NCI-H524 (cell line): ENCODE measurements around the gene DISP2.

Experiments
- DNase-seq, 2 experiments: peaks; one replicate each; lab custom pipeline; 2025; lab: John Stamatoyannopoulos, UW

The DISP2 gene

DNA sequence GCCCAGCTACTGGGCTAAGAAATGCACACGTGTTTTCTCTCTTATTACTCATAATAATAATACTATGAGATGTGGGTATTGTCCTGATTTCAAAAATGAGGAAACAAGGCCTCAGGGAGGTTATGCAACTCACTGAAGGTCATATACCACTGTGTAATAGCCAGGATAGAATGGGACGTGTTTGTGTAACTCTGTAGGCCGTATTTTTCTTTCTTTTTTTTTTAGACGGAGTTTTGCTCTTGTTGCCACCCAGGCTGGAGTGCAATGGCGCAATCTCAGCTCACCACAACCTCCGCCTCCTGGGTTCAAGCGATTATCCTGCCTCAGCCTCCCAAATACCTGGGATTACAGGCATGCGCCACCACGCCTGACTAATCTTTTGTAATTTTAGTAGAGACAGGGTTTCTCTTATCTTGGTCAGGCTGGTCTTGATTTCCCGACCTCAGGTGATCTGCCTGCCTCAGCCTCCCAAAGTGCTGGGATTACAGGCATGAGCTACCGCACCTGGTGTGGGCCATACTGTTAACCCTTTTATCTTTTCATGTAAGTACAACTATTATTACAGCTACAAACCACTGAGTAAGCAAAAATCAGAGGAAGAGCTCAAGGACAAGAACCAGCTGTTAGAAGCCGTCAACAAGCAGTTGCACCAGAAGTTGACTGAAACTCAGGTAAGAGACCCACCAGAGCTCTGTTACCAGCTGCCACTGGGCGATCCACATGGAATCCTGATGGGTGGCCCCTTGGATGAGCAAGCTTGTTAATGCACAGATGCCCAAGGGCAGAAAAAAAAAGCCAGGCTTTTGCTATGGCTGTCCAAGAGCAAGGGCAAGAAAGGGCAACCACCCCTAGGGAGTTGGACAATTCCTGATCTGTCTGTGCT is 31.2 kb downstream of the DISP2 start:
- DNase-seq = no peak

GRCh38 chr15:40389824-40390595 is 32.0 kb downstream of the DISP2 start:
- no peak for DNase-seq

DNA sequence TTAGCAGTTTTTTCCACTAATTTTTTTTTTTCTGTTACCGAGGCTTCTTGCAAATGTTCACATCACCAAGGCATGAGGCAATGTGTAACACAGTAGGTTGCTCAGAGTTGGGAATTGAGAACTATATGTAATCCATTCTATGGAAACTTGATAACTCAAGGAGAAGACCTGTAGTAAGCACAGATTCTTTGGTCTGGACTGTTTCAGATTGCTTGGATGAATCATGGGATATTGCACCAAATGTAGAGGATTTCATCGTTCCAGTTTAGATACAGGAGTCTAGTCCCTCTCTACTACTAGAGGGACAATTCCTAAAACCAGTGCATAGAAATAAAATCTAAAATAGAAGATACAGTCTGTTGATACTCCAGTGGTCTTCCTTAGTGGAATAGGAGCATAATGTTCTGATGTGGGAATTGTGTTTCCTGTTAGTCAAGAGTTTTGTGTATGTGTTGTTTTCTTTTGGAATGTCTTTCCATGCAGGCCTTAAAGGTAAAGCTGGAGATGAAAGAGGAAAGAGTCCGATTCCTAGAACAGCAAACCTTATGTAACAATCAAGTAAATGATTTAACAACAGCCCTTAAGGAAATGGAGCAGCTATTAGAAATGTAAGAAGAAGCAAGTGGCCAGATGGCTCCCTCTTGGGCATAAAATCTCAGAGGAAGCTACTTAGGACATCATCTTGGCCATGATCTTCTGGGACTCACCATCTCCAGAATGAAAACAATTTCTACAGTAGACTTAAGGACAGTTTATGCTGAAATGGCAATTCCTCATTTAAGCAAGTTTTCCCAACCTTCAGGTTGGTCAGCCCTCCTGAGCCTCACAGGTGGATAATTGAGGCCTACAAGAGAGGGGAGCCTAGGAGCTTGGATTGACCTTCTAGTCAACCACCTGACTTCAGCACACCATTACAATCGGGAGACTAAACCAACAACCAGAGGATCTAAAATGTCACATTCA is 35.2 kb downstream of the DISP2 start:
- DNase-seq = no peak

DNA sequence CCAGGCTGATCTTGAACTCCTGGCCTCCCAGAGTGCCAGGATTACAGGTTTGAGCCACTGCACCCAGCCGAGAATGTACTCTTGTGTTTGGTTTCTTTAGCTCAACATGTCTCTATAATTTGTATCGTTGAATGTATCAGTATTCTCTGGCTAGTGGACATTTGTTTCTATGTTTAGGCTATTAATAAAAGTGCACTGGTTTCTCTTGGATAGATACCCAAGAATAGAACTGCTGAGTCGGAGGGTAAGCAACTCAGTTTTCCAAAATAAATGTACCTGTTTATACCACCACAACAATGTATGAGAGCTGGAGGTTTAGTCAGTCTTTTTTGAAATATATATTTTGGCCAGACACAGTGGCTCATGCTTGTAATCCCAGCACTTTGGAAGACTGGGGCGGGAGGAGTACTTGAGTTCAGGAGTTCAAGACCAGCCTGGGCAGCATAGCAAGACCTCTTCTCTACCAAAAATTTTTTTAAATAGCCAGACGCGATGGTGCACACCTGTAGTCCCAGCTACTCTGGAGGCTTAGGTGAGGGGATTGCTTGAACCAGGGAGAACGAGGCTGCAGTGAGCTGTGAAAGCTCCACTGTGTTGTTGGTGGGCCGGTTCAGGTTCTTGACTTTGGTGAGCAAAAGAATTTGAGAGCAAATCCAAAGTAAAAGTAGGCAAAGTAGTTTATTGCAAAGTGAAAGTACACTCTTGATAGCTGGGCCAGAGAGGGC is 39.8 kb downstream of the DISP2 start:
- DNase-seq = no peak

DNA sequence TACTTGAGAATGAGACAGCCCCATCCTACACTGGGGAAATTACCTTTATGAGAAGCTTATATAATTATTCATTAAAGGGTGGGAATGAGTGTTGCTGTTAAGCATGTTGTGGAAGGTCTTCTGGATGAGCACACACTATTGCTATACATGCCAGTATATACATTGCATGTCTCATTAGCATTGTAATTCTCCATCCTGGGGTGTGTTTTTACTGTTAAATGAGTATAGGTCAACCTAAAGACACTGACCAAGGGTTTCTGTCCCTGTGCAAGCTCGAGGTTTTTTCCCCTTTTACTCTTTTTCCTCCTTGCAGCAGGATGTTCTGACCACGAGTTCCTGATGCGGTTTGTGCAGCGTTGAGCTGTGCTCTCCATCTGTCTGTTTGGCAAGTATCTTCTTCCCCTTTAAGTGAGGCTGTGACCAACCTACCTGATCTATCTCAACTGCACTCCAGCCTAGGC is 40.4 kb downstream of the DISP2 start:
- DNase-seq = no peak

DNA sequence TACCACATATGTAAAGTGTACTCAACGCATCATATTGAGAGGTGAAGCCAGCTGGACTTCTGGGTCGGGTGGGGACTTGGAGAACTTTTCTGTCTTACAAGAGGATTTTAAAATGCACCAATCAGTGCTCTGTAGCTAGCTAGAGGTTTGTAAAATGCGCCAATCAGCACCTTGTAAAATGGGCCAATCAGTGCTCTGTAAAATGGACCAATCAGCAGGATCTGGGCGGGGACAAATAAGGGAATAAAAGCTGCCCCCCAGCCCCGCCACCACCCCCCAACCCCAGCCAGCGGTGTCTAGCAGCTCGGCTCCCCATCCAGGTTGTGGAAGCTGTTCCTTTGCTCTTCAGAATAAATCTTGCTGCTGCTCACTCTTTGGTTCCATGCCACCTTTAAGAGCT is 41.4 kb downstream of the DISP2 start:
- DNase-seq = no peak

- peak; percentile 95 to 98 for DNase-seq
Measured at GRCh38 chr15:40405501-40406381, 47.7 kb downstream of the DISP2 start, which contains the start of gene IVD. Gene IVD, plus strand, starts transcription at chr15:40405795. Its CDS starts 33 bp downstream, at chr15:40405828.

DNA sequence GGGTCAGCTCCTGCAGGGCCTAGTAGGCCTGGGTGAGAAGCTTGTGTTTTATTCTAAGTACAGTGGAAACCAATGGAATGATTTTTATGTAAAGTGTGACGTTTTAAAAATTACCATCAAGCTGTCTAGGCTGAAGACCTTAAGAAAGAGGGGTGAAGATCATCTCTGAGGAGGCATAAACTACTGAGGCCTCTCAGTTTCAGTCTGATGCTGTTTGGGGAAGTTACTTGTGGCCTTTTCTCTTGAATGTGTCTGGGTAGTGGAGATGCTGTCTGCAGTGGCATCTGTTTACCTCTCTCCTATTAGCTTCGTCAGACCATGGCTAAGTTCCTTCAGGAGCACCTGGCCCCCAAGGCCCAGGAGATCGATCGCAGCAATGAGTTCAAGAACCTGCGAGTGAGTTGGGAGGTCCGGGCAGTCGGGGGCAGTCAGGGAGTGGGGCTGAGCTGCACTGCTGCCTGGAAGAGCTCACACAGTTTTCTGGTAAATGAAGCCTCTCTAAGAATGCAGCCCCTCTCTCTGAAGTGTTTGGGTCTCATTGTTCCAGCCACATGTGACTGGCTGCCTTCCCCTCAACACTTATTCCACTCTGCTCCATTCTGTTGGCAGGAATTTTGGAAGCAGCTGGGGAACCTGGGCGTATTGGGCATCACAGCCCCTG is 49.4 kb downstream of the DISP2 start:
- DNase-seq = no peak

DNA sequence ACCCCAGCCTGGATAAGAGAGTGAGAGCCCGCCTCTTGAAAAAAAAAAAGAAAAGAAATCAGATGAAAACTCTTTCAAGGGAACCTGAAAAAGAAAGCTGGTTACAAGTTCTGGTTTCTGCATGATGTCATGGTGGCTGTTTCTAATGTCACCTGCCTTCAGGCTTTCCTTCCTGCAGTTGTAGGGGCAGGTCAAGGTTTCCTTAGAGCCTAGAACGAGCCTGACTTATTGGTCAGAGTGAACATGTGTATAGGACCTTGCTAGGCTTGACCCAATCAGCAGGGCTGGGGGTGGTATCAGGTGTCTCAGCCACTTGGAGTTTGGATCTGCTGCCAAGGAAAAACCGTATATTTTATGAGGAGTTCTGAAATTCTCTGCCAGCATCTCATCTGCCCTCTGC is 51.3 kb downstream of the DISP2 start:
- DNase-seq = no peak

GRCh38 chr15:40410476-40410875 is 52.5 kb downstream of the DISP2 start:
- DNase-seq = no peak

DNA sequence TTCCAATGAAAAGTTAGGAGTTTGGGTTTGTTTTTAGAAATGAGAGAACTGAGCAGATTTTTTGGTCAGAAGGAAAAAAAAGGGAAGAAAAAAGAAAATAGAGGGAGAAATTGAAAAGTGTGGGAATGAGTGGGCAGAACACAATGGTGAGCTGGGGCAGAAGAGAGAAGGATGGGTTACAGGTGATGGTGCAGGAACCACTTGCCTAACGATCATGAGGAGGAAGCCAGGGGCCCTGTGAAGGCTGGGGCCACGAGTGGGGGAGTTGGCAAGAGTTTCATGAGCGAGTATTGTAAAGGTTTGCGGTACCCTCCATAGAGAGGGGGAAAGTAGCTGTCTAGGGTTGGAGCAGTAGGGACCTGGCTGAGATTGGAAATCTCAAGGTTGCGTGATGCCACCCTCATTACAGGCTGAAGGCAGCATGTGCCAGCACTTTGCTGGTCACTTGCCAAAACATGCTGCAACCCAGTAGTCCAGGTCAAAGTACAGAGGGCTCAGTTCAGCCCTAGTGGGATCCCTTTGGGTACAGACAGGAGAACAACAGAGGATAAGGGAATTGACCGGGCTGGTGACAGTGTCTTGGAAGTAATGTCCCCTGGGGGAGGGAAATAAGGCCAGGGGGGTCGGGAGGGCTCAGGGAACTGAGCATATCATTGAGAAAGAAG is 54.2 kb downstream of the DISP2 start:
- DNase-seq = no peak

GRCh38 chr15:40413036-40413435 is 55.0 kb downstream of the DISP2 start:
- DNase-seq = no peak

DNA sequence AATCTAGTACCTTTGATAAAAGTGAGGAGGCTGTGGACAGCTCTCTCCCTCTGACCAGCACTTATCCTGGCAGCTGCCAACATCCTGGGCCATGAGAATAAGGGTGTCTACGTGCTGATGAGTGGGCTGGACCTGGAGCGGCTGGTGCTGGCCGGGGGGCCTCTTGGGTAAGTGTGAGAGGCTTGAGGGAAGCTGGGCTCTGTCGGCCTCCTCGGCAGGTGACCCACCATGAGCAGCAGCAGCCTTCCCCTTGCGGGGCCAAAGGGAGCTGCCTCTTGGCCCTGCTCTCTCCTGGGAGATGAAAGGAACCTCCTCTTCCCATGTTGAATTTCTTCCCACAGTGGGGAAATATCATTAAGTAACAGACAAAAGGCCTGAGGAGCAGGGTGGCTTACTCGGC is 56.8 kb downstream of the DISP2 start:
- DNase-seq = no peak

GRCh38 chr15:40415226-40415625 is 57.2 kb downstream of the DISP2 start:
- DNase-seq = no peak

DNA sequence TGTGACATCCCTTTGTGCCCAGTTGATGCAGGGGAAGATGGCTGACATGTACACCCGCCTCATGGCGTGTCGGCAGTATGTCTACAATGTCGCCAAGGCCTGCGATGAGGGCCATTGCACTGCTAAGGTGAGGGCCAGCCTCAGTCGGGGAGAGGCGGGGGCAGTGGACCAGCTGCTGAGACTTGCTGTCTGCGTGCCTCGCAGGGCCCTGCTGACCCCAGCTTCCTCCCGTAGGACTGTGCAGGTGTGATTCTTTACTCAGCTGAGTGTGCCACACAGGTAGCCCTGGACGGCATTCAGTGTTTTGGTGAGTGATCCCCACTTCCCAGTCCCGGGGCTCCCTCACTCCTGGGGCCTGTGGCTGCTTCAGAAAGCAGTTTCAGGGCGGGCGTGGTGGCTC is 58.0 kb downstream of the DISP2 start:
- DNase-seq = no peak

DNA sequence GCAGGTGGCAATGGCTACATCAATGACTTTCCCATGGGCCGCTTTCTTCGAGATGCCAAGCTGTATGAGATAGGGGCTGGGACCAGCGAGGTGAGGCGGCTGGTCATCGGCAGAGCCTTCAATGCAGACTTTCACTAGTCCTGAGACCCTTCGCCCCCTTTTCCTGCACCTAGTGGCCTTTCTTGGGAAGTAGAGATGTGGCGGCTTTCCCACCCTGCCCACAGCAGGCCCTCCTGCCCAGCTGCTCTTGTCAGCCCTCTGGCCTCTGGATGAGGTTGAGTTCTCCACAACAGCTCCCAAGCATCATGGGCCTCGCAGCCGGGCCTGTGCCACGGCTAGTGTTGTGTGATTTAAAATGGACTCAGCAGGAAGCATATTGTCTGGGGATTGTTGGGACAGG is 60.1 kb downstream of the DISP2 start:
- DNase-seq = no peak

DNA sequence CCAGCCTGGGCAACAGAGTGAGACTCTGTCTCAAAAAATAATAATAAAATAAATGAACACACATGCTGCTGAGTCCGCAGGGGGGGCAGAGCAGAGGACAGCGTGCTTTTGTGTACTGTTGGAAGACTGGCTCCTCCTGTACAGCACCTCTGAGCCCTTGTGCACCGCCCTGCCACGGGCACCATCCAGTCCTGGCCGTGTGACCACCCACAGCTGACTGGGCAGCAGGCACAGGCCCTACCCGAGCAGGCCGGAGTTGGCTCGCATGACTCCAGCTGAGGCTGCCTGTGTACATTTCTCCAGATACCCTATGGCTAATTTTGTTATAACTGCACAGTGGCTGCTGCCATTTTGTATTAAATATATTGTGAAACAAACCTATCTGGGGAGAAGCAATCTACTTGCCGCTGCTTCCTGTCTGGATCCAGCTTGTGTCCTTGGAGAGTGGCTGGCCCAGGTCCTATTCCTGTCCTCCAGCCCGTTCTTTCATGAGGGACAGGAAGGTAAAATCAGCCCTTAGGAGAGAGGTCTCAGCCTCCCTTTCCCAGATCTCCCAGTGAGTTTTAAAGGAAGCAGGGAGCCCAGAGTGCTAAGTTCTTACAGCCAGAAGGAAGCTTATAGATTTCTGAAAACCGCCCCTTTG is 62.2 kb downstream of the DISP2 start:
- DNase-seq = no peak

DNA sequence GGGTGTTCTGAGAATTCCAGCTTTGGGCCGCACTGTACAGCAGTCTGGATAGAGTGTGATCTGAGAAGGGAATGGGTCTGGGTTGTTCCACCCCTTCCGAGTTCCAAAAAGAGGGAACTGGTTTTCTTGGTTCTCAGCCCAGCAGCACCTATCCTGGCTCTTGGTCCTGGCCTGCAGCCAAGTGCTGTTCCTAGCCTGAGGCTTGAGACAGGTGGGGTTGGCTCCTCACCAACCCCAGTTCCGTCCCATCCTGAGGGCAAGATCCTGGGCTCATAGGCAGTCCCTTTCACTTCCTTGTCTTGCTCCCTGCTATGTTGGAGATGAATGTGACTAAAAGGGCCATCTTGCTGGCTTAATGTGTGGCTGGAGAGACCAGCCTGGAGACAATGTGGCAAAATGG is 62.8 kb downstream of the DISP2 start:
- peak in 1 of 2 experiments; percentile 51 for DNase-seq
